ENCODE data around the gene DCDC2C. TPM values are rescaled to one million over a fixed set of nuclear protein-coding genes. Genes with fewer than 3 reads are reported as not detected.

DCDC2C gene
- total and polyA plus RNA-seq, 9 of the 15 experiments (the other 6 are each of a cell fraction or from before 2014, with no cell fraction given) = not detected

DNA sequence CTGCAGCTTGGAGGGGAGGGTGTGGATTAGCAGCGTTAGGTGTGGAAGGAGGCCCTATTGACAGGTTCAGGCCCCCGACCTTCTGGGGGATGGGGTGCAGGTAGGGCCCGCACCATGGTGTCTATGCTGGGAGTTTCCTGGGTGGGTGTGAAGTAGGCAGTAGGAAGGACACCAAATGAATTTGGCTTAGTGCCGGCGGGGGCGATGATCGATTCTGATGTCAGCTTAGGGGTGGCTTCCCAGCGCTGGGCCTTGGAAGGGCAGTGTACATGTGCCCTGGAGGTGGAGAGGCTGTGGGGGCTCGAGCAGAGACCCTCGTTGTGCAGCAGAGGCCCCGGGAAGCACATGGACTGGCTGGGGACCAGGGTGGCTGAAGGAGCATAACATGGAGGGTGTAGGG is 21.6 kb downstream of the DCDC2C start:
- in situ Hi-C loops (cut with MboI) = no loop called here
- TF ChIP-seq, protein P1, sequence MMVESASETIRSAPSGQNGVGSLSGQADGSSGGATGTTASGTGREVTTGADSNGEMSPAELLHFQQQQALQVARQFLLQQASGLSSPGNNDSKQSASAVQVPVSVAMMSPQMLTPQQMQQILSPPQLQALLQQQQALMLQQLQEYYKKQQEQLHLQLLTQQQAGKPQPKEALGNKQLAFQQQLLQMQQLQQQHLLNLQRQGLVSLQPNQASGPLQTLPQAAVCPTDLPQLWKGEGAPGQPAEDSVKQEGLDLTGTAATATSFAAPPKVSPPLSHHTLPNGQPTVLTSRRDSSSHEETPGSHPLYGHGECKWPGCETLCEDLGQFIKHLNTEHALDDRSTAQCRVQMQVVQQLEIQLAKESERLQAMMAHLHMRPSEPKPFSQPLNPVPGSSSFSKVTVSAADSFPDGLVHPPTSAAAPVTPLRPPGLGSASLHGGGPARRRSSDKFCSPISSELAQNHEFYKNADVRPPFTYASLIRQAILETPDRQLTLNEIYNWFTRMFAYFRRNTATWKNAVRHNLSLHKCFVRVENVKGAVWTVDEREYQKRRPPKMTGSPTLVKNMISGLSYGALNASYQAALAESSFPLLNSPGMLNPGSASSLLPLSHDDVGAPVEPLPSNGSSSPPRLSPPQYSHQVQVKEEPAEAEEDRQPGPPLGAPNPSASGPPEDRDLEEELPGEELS (CRISPR knock-in tag; IDR thresholded peaks at IDR 0.05; ENCODE audit: borderline replicate concordance) = no peak
- TF ChIP-seq RFX1 (IDR thresholded peaks at IDR 0.05) = no peak
- TF ChIP-seq ZNF217 (CRISPR knock-in tag; IDR thresholded peaks at IDR 0.05) = no peak
- TF ChIP-seq, protein P2, sequence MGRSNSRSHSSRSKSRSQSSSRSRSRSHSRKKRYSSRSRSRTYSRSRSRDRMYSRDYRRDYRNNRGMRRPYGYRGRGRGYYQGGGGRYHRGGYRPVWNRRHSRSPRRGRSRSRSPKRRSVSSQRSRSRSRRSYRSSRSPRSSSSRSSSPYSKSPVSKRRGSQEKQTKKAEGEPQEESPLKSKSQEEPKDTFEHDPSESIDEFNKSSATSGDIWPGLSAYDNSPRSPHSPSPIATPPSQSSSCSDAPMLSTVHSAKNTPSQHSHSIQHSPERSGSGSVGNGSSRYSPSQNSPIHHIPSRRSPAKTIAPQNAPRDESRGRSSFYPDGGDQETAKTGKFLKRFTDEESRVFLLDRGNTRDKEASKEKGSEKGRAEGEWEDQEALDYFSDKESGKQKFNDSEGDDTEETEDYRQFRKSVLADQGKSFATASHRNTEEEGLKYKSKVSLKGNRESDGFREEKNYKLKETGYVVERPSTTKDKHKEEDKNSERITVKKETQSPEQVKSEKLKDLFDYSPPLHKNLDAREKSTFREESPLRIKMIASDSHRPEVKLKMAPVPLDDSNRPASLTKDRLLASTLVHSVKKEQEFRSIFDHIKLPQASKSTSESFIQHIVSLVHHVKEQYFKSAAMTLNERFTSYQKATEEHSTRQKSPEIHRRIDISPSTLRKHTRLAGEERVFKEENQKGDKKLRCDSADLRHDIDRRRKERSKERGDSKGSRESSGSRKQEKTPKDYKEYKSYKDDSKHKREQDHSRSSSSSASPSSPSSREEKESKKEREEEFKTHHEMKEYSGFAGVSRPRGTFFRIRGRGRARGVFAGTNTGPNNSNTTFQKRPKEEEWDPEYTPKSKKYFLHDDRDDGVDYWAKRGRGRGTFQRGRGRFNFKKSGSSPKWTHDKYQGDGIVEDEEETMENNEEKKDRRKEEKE (IDR thresholded peaks at IDR 0.05; ENCODE audit: borderline replicate concordance in 1 of 2, control insufficient read depth in 1 of 2, low read depth in 2 of 2, low read length in 1 of 2) = no peak
- TF ChIP-seq BRD9 (IDR thresholded peaks at IDR 0.05; ENCODE audit: low read depth, partially characterized antibody) = no peak
- TF ChIP-seq, protein P3, sequence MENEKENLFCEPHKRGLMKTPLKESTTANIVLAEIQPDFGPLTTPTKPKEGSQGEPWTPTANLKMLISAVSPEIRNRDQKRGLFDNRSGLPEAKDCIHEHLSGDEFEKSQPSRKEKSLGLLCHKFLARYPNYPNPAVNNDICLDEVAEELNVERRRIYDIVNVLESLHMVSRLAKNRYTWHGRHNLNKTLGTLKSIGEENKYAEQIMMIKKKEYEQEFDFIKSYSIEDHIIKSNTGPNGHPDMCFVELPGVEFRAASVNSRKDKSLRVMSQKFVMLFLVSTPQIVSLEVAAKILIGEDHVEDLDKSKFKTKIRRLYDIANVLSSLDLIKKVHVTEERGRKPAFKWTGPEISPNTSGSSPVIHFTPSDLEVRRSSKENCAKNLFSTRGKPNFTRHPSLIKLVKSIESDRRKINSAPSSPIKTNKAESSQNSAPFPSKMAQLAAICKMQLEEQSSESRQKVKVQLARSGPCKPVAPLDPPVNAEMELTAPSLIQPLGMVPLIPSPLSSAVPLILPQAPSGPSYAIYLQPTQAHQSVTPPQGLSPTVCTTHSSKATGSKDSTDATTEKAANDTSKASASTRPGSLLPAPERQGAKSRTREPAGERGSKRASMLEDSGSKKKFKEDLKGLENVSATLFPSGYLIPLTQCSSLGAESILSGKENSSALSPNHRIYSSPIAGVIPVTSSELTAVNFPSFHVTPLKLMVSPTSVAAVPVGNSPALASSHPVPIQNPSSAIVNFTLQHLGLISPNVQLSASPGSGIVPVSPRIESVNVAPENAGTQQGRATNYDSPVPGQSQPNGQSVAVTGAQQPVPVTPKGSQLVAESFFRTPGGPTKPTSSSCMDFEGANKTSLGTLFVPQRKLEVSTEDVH (IDR thresholded peaks at IDR 0.05; ENCODE audit: low read depth, partially characterized antibody) = no peak
- TF ChIP-seq, protein P4, sequence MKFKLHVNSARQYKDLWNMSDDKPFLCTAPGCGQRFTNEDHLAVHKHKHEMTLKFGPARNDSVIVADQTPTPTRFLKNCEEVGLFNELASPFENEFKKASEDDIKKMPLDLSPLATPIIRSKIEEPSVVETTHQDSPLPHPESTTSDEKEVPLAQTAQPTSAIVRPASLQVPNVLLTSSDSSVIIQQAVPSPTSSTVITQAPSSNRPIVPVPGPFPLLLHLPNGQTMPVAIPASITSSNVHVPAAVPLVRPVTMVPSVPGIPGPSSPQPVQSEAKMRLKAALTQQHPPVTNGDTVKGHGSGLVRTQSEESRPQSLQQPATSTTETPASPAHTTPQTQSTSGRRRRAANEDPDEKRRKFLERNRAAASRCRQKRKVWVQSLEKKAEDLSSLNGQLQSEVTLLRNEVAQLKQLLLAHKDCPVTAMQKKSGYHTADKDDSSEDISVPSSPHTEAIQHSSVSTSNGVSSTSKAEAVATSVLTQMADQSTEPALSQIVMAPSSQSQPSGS (CRISPR knock-in tag; IDR thresholded peaks at IDR 0.05) = no peak
- no peak for TF ChIP-seq ZNF121 (CRISPR knock-in tag; conservative IDR thresholded peaks at IDR 0.05)
- no peak for TF ChIP-seq CREM (IDR thresholded peaks at IDR 0.05; ENCODE audit: low read depth)
- TF ChIP-seq TEAD2 (tag; IDR thresholded peaks at IDR 0.05) = no peak
- TF ChIP-seq SMAD4 (CRISPR knock-in tag; conservative IDR thresholded peaks at IDR 0.05) = no peak
- no peak for TF ChIP-seq PCBP2 (IDR thresholded peaks at IDR 0.05; ENCODE audit: low read depth, low read length, poor library complexity, severe bottlenecking)

More for the DNA sequence above, 21.6 kb downstream of the DCDC2C start:
- ChIA-PET POLR2A (no interaction called here), CTCF (ENCODE audit: low intra/inter-chr PET ratio) (no interaction called here)
- intact Hi-C loops (cut with micrococcal nuclease) = no loop called here
- ATAC-seq (no peak), DNase-seq (ENCODE audit: extremely low read depth in 1 of 4, low spot score in 3 of 4) (no peak), FAIRE-seq (no peak)
- Histone ChIP-seq H3K9me1 (ENCODE audit: control insufficient read depth, insufficient read depth, low read length) (no peaks in the 10 kb centered on the region), H3K36me3 (ENCODE audit: control insufficient read depth, insufficient read depth, low read length) (no peaks in the 10 kb centered on the region), H3K4me3 (no peak overlapping the region), H4K20me1 (replicated peaks; ENCODE audit: control insufficient read depth, insufficient read depth, low read length) (no peaks in the 10 kb centered on the region), H3K9ac (ENCODE audit: insufficient read depth in 1 of 2, low read depth in 2 of 2, low read length in 2 of 2) (no peak overlapping the region), H3K79me2 (ENCODE audit: control insufficient read depth, insufficient read depth, low read length) (no peaks in the 10 kb centered on the region), H3K9me3 (replicated peaks; ENCODE audit: control insufficient read depth, insufficient read depth, low read depth, low read length) (no peaks in the 10 kb centered on the region), H3K4me2 (ENCODE audit: insufficient read depth, low read length) (no peak overlapping the region), H3K27ac (ENCODE audit: extremely low read depth, low read depth, low read length) (no peak overlapping the region), H3K4me1 (replicated peaks in 1 of 2; ENCODE audit: control insufficient read depth in 2 of 2, insufficient read depth in 2 of 2, low read length in 2 of 2) (no peaks in the 10 kb centered on the region), H2AFZ (ENCODE audit: low read depth, low read length) (no peak overlapping the region), H3K27me3 (ENCODE audit: control insufficient read depth in 2 of 2, insufficient read depth in 2 of 2, low read length in 2 of 2) (peaks cover 0 to 14% of the 10 kb centered on the region in 2 experiments; a peak in 2 of 5 replicates)
- 0% methylated on average over 11 of the region's 11 CpGs for WGBS (ENCODE audit: insufficient coverage, low coverage, missing lambda C conversion rate)
- no TSS peak for BruUV-seq (replicated peaks)
